GM18505 (cell line): ENCODE data around the gene MIGA1.
"Not testable (repeated sequence)": the region's sequence is repeated elsewhere in the genome, so short reads cannot be mapped to it uniquely, and the experiment has no call there.

Experiments
- ATAC-seq: cut with Tn5 transposase; IDR thresholded peaks from one replicate; pipeline ENCODE4 v1.9.1; 2021; ENCODE audit not compliant: unreplicated experiment
- POLR2A ChIP-seq: IDR thresholded peaks from 4 replicates; pipeline ENCODE4 v1.6.1; 2011; ENCODE audit warnings: borderline replicate concordance; ENCODE audit not compliant: insufficient read depth, insufficient read length; ENCODE audit errors: extremely low read depth

Gene MIGA1, protein sequence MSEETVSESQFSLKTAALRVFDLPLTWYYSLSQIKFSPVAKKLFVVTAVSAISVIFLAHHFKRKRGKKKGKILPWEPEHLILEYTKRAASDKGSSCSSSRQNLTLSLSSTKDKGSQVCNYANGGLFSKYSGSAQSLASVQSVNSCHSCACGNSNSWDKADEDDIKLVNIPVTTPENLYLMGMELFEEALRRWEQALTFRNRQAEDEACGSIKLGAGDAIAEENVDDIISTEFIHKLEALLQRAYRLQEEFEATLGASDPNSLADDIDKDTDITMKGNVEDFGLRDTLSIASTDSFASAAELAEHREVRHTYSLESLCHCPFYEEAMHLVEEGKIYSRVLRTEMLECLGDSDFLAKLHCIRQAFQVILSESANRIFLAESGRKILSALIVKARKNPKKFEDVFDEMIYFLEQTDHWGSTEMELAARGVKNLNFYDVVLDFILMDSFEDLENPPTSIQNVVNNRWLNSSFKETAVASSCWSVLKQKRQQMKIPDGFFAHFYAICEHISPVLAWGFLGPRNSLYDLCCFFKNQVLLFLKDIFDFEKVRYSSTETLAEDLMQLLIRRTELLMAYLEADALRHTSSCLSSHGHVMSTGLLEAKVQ

DNA sequence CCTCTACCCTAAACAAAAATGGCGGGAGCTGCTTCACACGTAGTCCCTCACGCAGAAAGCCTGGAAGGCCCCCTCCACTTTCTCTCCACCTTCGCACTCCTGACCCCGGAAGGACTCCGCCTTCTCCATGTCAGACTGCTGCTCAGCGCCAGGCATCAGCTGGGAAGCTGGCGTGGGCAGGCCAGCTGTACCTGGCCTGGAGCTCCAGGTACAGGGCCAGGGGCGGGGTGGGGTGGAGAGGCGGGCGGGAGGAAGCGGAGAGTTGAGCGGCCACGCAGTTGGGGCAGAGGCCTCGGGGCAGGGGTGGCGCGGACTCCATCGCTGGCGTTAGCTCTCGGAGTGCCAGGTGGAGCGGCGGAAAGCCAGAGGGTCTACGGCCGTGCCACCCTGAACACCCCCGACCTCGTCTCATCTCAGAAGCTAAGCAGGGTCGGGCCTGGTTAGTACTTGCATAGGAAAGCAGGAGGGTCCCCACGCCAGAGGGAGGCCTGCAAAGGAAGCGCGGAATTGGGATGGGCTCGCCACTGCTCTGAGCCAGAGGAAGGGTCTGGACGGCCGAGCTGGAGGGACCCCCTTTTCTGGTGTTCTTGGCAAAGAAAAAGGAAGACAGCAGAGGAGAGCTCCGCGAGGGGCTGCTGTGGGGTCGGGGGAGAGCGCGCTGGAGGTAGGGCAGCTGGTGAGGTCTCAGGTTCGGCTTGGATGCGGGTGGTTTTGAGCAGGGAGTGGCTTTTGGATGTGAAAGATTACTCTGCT lies at the start of gene MIGA1:
Gene MIGA1, plus strand, starts transcription at position 121 of the 753 bp plus-strand sequence. CDS start 3,604 bp downstream, outside the sequence.
- peak; percentile 64 for TF ChIP-seq POLR2A
- peak; percentile 95 for ATAC-seq

DNA sequence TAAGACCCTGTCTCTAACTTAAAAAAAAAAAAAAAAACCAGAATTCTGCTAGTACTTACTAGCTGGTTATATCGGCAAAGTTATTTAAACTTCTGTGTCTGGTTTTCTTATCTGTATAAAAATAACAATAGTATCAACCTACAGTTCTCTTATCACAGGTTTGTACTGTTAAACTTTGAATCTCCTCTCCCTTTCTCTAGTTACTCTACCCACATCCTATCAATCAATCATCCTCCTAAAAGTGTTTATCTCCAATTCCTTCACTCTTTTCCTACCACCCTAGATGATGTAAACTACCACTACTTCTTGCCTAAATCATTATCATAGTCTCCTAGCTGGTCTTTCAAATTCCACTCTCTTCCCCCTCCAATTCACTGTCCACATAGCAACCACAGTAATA lies 47.4 kb upstream of the MIGA1 start:
- no peak for TF ChIP-seq POLR2A
- no peak for ATAC-seq

DNA sequence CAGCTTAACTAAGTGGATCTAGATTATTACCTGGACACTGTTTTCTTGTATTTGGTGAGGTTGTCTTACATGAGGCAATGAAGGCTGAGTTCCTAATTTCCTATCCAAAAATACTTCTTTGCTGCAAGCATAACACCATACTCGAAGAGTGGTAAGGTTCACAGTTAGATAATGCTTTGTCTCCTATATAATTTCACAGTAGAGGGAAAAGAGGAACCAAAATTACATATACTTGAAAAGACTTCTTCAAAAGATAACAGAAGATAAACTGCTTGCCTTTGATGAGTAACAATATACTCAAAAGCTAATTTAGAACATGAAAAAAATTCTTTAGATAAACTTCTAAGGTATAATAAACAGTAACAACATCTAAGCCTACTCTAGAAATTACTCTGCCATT lies 40.2 kb upstream of the MIGA1 start:
- no peak for TF ChIP-seq POLR2A

DNA sequence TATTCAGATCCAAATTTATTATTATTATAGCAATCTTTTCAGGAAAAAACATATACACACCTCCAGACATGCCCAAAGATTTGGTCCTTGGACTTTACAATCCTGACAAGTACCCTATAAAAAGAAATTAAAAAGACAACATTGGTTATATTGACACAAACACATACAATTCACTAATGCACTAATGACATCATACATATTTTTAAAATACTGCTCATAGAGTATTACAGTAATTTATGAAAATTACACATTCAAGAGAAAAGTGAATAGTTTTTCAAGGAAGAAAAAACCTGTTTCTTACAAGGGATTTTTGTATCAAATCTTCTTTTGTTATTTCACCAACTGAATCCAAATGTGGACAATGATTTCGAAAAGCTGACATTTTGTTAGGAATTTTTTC lies 38.1 kb upstream of the MIGA1 start:
- TF ChIP-seq POLR2A: no peak
- ATAC-seq: no peak

More for the DNA sequence above, 40.2 kb upstream of the MIGA1 start:
- no peak for ATAC-seq

DNA sequence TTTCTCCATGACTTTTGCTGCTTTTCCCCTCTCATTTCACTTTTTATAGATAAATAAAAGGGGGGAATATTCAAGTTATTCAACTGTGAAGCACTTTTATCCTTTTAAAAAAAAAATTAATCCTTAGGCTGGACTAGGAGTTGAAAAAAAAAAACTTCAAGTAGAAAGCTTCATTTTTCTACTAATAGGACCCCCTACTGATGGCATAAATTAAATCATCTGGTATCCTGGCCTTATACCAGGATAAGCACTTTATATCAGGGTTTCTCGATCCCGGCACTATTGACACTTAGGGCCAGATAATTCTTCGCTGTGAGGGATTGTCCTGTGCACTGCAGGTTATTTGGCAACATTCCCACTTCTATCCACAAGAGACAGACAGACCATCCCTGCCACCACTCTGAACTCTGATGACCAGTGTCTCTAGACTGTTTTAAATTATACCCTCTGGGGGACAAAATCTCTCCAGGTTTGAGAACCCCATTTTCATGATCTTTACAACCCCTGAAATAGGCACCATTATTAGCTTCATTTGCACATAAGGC lies 37.4 kb upstream of the MIGA1 start:
- no peak for ATAC-seq
- TF ChIP-seq POLR2A: no peak

DNA sequence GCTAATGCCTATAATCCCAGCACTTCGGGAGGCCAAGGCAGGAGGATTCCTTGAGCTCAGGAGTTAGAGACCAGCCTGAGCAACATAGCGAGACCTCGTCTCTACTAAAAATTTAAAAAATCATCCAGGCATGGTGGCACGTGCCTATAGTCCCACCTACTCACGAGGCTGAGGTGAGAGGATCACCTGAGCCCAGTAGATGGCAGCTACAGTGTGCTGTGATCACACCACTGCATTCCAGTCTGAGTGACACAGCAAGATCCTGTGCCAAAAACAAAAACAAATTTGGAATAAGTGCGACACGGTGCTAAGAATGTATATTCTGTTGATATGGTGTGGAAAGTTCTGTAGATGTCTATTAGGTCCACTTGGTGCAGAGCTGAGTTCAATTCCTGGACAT lies 34.9 kb upstream of the MIGA1 start:
- no peak for TF ChIP-seq POLR2A
- ATAC-seq: no peak

DNA sequence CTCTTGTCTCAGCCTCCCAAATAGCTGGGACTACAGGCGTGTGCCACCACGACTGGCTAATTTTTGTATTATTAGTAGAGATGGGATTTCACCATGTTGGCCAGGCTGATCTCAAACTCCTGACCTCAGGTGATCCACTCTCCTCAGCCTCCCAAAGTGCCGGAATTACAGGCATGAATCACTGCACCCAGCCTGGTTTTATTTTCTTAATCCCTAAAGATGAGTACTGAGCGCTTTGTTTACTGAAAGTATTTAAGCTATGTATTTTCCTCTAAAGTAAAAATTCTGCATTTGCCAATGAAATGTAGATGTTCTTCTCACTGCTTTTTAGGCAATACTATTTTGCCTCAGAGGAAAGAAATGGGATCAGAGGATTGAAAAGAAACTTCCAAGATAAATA lies 30.0 kb upstream of the MIGA1 start:
- not testable (repeated sequence) for ATAC-seq

DNA sequence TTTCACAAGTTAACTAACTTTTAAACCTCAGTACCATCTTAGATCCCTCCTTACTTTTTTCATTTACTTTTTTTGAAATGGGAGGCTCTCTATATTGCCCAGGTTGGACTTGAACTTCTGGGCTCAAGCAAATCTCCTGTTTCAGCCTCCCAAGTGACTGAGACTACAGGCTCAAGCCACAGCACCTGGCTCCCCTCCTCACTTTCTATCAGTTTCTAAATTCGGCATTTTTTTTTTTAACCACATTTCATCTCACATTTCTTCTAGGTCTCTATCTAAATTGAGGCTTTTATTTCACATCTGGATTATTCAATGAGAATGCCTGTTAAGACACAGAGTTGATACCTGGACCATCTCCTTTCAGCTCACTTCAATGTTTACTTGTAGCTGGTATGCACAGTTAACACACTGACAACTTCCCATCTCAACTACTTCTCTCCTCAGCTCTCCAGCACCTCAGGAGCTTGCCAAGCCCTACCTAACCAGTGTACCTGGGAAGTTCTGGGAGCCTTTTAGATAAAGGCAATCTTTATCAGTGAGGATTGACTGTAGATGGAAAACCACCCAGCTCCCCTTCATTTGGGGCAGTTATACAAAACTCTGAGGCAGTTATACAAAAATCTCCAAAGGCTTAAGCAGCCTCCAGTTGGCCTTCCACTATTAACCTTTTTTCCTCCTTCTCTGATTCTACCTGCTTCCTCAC lies 23.2 kb upstream of the MIGA1 start:
- no peak for ATAC-seq
- no peak for TF ChIP-seq POLR2A

DNA sequence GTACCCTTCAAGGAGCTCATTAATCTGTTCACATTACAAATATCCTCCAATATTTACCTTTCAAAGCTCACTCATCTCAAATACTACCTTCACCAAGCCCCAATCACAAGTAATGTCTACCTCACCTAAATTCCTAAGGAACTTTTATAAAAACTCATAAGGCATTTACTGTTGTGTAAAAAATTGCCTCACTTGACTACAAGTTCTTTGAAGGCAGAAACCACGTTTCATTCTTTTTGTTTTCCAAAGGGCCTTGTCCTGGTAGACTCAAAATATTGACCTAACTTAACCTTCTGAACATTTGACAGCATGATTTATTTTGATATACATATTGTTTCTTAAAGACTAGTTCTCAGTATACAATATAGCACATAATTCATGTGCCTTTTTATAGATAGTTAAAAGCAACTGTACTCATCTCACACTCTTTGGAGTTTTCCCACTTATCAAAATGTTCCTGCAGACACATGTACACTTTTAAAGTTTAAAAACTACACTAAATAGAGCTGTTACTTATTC lies 22.3 kb upstream of the MIGA1 start:
- no peak for ATAC-seq
- no peak for TF ChIP-seq POLR2A

DNA sequence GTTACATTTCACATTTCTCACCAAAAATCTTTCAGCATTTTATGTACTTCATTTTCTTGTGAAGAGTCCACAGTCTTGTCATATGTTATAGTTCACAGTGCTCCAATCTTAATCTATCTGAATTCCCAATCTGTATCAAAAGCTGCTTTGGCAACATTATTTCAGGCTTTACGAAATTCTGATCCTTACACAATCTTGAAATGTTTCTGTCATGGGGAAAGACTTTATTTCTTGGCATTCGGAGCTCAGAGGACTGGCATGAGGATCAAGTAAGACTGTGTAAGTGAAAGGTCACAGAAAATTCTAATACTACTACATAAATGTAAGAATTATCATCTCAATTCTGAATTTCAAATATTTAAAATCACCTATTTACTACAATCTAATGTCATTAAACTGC lies 21.8 kb upstream of the MIGA1 start:
- no peak for ATAC-seq
- no peak for TF ChIP-seq POLR2A

DNA sequence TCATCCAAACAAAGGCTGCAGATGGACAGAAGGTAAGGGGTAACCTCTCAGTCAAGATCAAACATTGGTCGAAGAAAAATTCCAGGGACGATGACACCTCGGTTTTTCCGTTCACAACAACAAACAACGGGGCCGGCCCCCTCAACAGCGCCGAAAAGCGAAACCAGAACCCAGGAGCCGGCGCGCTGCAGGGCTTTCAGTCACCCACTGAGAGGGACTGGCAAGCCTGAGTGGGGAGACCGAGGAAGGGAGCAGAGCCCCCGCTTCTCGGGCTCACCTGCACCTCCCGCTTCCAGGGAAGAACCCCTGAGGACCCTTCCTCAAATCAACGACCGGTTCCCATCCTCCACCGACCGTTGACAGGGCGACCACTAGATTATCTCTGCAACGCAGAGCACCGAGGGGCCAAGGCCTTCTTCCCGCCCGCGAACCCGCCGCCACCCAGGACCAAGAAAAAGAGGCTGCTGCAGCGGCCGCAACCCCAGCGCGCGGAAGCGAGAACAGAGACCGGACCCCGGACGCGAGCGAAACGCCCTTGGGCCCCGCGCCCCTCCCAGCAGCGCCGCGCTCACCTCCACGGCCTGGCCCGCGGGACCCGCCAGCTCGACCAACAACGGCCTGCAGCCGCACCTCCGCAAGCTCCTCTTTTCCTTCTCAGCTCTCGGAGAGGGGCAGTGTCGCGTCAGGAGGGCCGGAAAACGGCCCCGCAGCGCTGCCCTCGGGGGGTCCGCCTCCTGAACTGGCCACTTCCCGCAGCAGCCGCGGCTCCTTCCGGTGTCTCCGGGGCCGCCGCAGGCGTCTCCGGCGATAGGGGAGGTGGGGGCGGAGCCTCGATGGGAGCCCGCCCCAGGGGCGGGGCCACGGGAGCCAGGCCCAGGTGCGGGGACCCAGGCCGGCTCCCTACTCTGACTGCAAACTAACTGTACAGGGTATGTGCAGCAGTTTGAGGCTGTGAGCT lies 20.1 kb upstream of the MIGA1 start, which contains the start of gene USP33:
Gene USP33, minus strand, starts transcription at position 782 of the 958 bp plus-strand sequence. CDS start 18,155 bp downstream, outside the sequence.
- TF ChIP-seq POLR2A: peak; percentile 70
- ATAC-seq: peak; percentile 97

DNA sequence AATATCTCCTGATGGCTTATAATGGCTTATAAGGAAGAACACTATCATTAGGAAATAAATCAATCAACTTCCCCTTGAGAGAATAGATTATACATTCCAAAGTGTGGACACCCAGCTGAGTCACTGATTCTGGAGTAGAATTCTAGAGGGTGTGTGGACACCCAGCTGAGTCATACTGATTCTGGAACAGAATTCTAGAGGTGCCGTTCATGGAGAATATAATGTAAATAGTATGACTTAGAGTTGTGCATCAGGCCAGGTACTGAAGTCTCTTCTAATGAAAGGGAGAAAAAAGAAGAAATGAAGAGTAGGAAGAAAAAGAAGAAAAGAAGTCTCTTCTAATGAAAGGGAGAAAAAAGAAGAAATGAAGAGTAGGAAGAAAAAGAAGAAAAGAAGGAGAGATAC lies 17.4 kb upstream of the MIGA1 start:
- no peak for TF ChIP-seq POLR2A
- no peak for ATAC-seq
